C4-2B (cell line): ENCODE measurements around the gene MEGF11.

ENCODE experiments used
- ZFX ChIP-seq: fragments of 450-650 bp; IDR thresholded peaks from 2 replicates; pipeline ENCODE4 v1.6.1; 2017
- TF ChIP-seq, protein P1 (sequence below): fragments of 450-650 bp; conservative IDR thresholded peaks from 2 replicates; pipeline ENCODE4 v1.5.1; 2017; ENCODE audit warnings: mild to moderate bottlenecking

DNA sequence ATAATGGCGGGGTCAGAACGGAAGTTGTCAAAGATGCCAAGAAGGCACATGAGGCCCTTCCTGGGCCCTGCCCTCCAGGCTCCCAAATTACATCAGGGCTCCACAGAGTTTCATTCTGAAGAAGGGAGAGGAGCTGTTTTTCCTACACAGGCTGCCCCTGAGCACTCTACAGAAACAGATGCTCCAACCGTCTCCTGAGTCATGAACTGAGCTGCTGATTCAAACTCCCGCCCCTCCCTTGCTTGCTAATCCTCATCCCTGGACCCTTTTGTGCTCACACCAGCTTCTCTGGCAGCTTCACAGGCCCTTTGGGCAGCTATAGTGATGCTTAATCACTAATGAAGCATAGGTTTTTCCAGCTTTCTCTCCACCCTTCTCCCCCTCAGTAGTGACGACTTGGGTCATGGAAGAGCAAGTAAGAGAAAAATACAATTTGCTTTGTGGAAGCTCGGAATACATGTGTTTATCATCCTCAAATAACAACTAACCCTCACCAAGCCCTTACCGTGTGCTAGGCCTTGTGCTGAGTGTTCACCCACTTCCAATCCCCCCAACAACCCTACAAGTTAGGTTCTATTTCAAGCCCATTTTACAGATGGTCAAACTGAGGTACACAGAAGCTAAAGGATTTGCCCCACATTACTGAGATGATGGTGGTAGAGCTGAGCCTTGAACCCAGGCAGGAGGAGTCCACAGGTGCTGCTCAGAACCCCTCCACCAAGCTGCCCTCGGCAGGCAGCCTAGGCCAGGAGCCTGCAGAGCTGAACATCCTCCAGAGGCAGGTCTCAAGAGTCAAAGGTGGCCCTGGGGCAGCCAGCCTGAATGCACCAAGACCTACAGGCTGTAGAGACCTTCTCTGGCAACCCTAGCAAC lies 21.9 kb downstream of the MEGF11 start:
- TF ChIP-seq, protein P1, sequence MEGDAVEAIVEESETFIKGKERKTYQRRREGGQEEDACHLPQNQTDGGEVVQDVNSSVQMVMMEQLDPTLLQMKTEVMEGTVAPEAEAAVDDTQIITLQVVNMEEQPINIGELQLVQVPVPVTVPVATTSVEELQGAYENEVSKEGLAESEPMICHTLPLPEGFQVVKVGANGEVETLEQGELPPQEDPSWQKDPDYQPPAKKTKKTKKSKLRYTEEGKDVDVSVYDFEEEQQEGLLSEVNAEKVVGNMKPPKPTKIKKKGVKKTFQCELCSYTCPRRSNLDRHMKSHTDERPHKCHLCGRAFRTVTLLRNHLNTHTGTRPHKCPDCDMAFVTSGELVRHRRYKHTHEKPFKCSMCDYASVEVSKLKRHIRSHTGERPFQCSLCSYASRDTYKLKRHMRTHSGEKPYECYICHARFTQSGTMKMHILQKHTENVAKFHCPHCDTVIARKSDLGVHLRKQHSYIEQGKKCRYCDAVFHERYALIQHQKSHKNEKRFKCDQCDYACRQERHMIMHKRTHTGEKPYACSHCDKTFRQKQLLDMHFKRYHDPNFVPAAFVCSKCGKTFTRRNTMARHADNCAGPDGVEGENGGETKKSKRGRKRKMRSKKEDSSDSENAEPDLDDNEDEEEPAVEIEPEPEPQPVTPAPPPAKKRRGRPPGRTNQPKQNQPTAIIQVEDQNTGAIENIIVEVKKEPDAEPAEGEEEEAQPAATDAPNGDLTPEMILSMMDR = no peak
- no peak for TF ChIP-seq ZFX
